Body of pancreas (tissue), 4 donors: Measurements from ENCODE around the gene MSX1.

Experiments
- POLR2A ChIP-seq, 3 donors: fragments of 450-650 bp; IDR thresholded peaks; one replicate each; pipeline ENCODE4 v1.6.1; 2016; ENCODE audit warnings: antibody characterized with exemption in 3 of 3, mild to moderate bottlenecking in 2 of 3
- TF ChIP-seq, protein P1 (sequence below), 7 experiments: fragments of 450-650 bp in 4 of 7; fragments of 200-600 bp in 3 of 7; sonication (generic) in 3 of 7; IDR thresholded peaks; one replicate each; pipeline ENCODE4 v1.5.1; 2016 to 2019; ENCODE audit warnings: antibody characterized with exemption in 7 of 7

DNA sequence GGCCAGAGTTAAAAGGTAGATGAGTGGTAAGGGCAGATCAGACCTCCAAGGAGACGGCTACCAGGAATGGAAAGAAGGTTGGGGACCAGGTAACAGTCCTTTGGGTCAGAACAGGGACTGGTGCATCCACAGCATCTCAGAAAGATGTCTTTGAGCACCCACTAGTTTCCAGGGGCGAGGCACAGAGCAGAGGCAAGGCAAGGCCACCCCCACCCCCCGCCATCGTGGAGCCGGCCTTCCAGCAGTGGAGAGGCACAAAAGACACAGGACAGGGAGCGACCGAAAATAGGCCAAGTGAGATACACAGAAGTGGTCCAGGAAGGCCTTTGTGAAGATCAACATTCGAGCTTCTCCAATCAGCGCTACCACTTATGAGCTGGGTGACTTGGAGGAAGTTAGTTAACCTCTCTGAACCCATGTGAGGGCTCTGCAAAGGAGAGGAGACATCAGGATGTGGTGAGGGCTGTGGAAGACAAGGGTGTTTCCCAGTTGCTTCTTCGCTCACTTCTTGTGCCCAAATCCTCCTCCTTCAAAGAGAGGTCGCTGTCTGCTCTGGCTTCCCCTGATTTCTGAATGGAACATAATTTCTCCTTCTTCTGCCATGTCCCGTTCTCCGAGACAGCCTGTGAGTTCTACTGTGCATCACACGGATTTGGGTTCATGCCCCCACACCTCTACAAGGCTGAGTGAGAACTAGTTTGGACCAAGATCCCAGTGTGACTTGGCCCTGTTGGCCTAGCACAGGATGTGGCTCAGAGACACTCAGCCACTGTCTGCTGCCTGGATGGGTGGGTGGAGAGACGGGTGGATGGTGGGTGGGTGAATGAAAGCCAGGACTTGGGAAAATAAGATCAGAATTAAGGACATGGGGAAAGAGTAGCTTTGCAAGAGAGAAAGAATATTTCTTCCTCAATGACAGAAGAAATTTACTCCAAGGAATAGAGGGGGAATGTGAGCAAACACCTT is 16.7 kb upstream of the MSX1 start:
- TF ChIP-seq POLR2A (IDR thresholded peaks at IDR 0.05): no peak
- TF ChIP-seq, protein P1, sequence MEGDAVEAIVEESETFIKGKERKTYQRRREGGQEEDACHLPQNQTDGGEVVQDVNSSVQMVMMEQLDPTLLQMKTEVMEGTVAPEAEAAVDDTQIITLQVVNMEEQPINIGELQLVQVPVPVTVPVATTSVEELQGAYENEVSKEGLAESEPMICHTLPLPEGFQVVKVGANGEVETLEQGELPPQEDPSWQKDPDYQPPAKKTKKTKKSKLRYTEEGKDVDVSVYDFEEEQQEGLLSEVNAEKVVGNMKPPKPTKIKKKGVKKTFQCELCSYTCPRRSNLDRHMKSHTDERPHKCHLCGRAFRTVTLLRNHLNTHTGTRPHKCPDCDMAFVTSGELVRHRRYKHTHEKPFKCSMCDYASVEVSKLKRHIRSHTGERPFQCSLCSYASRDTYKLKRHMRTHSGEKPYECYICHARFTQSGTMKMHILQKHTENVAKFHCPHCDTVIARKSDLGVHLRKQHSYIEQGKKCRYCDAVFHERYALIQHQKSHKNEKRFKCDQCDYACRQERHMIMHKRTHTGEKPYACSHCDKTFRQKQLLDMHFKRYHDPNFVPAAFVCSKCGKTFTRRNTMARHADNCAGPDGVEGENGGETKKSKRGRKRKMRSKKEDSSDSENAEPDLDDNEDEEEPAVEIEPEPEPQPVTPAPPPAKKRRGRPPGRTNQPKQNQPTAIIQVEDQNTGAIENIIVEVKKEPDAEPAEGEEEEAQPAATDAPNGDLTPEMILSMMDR (IDR thresholded peaks at IDR 0.05): no peak
